Vagina (tissue), 2 donors: ENCODE measurements around the gene PLEK2. TPM values are rescaled to one million over a fixed set of nuclear protein-coding genes. Genes with fewer than 3 reads are reported as not detected.

ENCODE experiments used
- DNase-seq, 2 donors: peaks; one replicate each; pipeline ENCODE4 v3.0.0-alpha.2; 2017; ENCODE audit errors: extremely low spot score in 2 of 2
- H3K27ac ChIP-seq: fragments of 200-600 bp; sonication (generic); one replicate; pipeline ENCODE4 v1.5.1; 2019
- H3K27me3 ChIP-seq: fragments of 200-600 bp; sonication (generic); one replicate; pipeline ENCODE4 v1.5.1; 2019
- H3K36me3 ChIP-seq, 2 donors: fragments of 200-600 bp; sonication (generic); one replicate each; pipeline ENCODE4 v1.5.1; 2017 to 2019
- H3K4me1 ChIP-seq: fragments of 200-600 bp; sonication (generic); one replicate; pipeline ENCODE4 v1.5.1; 2019
- H3K4me3 ChIP-seq, 2 donors: fragments of 200-600 bp; sonication (generic); 1 replicate in 1 of 2; 2 replicates in 1 of 2; pipeline ENCODE4 v1.5.1; 2016 to 2019
- H3K9me3 ChIP-seq: fragments of 200-600 bp; sonication (generic); one replicate; pipeline ENCODE4 v1.5.1; 2019
- CTCF ChIP-seq, 3 experiments: fragments of 450-650 bp in 2 of 3; fragments of 200-600 bp in 1 of 3; sonication (generic) in 1 of 3; IDR thresholded peaks; one replicate each; pipeline ENCODE4 v1.5.1; 2017 to 2019; ENCODE audit warnings: antibody characterized with exemption in 3 of 3, mild to moderate bottlenecking in 2 of 3, moderate library complexity in 2 of 3
- POLR2A ChIP-seq, 2 donors: fragments of 450-650 bp; IDR thresholded peaks; one replicate each; pipeline ENCODE4 v1.6.1; 2017; ENCODE audit warnings: antibody characterized with exemption in 2 of 2, mild to moderate bottlenecking in 2 of 2, moderate library complexity in 2 of 2
- POLR2AphosphoS5 ChIP-seq, 2 donors: sonication (generic); formaldehyde crosslinking; IDR thresholded peaks; one replicate each; pipeline ENCODE4 v1.9.0; 2017; ENCODE audit warnings: antibody characterized with exemption in 2 of 2, mild to moderate bottlenecking in 2 of 2, low read depth in 1 of 2; ENCODE audit not compliant: insufficient read depth in 1 of 2
- intact Hi-C: fragments of 100-400 bp; cut with DNase I; formaldehyde crosslinking; loops from one replicate; pipeline ENCODE4 v1.15.1; 2023
- total RNA-seq: library from RNA; depleted of rRNA; stranded (reverse); fragments of >200 nt; gene quantifications from one replicate; pipeline ENCODE4 v1.2.3, GENCODE V29; 2016

Gene PLEK2
- total RNA-seq, 1 donor from 2014 or later: 4.4 TPM

DNA sequence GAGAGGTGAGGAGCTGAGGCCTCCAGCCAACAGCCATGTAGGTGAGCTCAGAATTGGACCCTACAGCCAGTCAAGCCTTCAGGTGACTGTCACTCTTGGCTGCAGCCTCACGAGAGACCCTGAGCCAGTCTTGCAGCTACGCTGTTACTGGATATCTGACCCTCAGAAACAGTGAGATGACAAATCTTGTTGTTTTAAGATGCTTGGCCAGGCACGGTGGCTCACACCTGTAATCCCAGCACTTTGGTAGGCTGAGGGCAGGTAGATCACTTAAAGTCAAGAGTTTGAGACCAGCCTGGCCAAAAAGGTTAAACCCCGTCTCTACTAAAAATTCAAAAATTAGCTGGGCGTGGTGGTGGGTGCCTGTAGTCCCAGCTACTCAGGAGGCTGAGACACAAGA is 6.2 kb downstream of the PLEK2 start:
- no peaks in the 10 kb centered on the region for H3K4me1 ChIP-seq
- no peaks in the 10 kb centered on the region for H3K27me3 ChIP-seq
- no peaks in the 10 kb centered on the region for H3K9me3 ChIP-seq
- H3K27ac ChIP-seq: no peak overlapping the region
- no peak for DNase-seq
- no peak for TF ChIP-seq POLR2AphosphoS5 (IDR thresholded peaks at IDR 0.05; ENCODE audit: insufficient read depth in 1 of 2, low read depth in 1 of 2)
- no peak for TF ChIP-seq POLR2A (IDR thresholded peaks at IDR 0.05)
- no peak for TF ChIP-seq CTCF (IDR thresholded peaks at IDR 0.05)
- intact Hi-C loops: no loop called here
- no peak overlapping the region for H3K4me3 ChIP-seq
- H3K36me3 ChIP-seq: no peaks in the 10 kb centered on the region

DNA sequence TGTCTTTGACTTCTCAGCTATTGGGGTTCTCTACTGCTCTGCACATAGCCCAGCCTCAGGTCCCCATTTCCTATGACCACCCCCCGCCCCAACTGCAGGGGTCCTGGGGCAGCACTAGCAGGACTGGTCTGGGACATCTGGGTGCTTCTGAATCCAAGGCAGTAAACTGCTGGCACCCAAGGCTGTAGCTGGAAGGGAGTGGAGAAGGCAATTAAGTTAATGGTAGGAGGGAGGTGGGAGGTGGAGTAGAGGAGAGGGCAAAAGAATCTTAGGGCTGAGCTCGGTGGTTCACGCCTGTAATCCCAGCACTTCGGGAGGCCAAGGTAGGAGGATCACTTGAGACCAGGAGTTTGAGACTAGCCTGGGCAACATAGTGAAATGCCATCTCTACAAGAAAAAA is 11.5 kb downstream of the PLEK2 start:
- H3K36me3 ChIP-seq: no peaks in the 10 kb centered on the region
- no peaks in the 10 kb centered on the region for H3K27me3 ChIP-seq
- H3K9me3 ChIP-seq: no peaks in the 10 kb centered on the region
- DNase-seq: no peak
- no peak for TF ChIP-seq POLR2A (IDR thresholded peaks at IDR 0.05)
- no peak for TF ChIP-seq CTCF (IDR thresholded peaks at IDR 0.05)
- TF ChIP-seq POLR2AphosphoS5 (IDR thresholded peaks at IDR 0.05; ENCODE audit: insufficient read depth in 1 of 2, low read depth in 1 of 2): no peak
- H3K4me3 ChIP-seq: no peak overlapping the region
- H3K4me1 ChIP-seq: no peaks in the 10 kb centered on the region
- intact Hi-C loops: no loop called here
- H3K27ac ChIP-seq: no peak overlapping the region

DNA sequence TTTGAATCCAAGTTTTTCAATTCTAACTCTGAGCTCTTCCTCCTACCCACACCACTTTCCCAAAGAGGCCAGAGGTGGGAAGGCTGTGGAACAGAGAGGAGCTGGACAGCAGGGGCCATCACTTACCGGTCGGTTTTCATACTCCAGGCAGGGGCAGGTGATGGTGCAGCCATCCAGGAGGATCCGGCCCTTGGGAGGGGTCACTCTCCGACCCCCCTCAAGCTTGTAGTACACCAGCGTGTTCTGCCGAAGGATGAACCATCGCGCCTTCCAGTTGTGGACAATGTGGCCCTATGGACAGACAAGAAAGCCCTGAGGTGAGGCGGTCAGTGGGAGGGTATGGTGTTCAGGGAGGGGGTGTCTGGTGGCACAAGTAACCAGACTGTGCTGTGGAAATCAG is 14.4 kb downstream of the PLEK2 start:
- Histone ChIP-seq H3K27me3 (no peaks in the 10 kb centered on the region), H3K27ac (no peak overlapping the region), H3K4me3 (no peak overlapping the region), H3K4me1 (no peaks in the 10 kb centered on the region), H3K9me3 (no peaks in the 10 kb centered on the region), H3K36me3 (no peaks in the 10 kb centered on the region)
- no peak for TF ChIP-seq CTCF (IDR thresholded peaks at IDR 0.05)
- TF ChIP-seq POLR2A (IDR thresholded peaks at IDR 0.05): no peak
- no peak for TF ChIP-seq POLR2AphosphoS5 (IDR thresholded peaks at IDR 0.05; ENCODE audit: insufficient read depth in 1 of 2, low read depth in 1 of 2)
- intact Hi-C loops: no loop called here
- DNase-seq: no peak

GRCh38 chr14:67396381-67396970 is 15.5 kb downstream of the PLEK2 start:
- Histone ChIP-seq H3K27me3 (no peaks in the 10 kb centered on the region), H3K4me3 (no peak overlapping the region), H3K9me3 (no peaks in the 10 kb centered on the region), H3K4me1 (no peaks in the 10 kb centered on the region), H3K36me3 (no peaks in the 10 kb centered on the region), H3K27ac (no peak overlapping the region)
- DNase-seq: no peak
- TF ChIP-seq POLR2A (IDR thresholded peaks at IDR 0.05): no peak
- no peak for TF ChIP-seq CTCF (IDR thresholded peaks at IDR 0.05)
- no peak for TF ChIP-seq POLR2AphosphoS5 (IDR thresholded peaks at IDR 0.05; ENCODE audit: insufficient read depth in 1 of 2, low read depth in 1 of 2)
- intact Hi-C loops: no loop called here

DNA sequence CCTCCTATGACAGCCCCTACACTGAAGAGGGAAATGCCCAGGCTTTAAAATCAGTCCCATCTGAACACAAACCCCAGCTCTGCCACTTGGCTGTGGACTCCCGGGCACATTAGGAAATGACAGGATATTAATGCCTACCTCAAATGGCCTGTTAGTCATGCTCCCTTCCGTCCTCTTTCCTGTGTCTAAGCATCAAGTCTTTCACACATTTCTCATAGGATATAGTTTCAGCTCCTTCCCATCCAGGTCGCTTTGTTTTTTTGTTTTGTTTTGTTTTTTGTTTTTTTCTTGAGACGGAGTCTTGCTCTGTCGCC is 16.1 kb downstream of the PLEK2 start:
- Histone ChIP-seq H3K4me3 (no peak overlapping the region), H3K27me3 (no peaks in the 10 kb centered on the region), H3K27ac (no peak overlapping the region), H3K4me1 (no peaks in the 10 kb centered on the region), H3K36me3 (no peaks in the 10 kb centered on the region), H3K9me3 (no peaks in the 10 kb centered on the region)
- TF ChIP-seq POLR2A (IDR thresholded peaks at IDR 0.05): no peak
- no peak for TF ChIP-seq POLR2AphosphoS5 (IDR thresholded peaks at IDR 0.05; ENCODE audit: insufficient read depth in 1 of 2, low read depth in 1 of 2)
- no peak for TF ChIP-seq CTCF (IDR thresholded peaks at IDR 0.05)
- intact Hi-C loops: no loop called here
- no peak for DNase-seq
